Measurements from ENCODE around the gene STIM1. TPM values are rescaled to one million over a fixed set of nuclear protein-coding genes. Genes with fewer than 3 reads are reported as not detected.
A peak's percentile ranks its signal among the peaks of the same experiment; 100 is the strongest.

STIM1 gene
- total RNA-seq, 1 donor from 2014 or later: 30.8 TPM

GRCh38 chr11:3830730-3831129 is 24.7 kb upstream of the STIM1 start:
- DNase-seq: no peak

DNA sequence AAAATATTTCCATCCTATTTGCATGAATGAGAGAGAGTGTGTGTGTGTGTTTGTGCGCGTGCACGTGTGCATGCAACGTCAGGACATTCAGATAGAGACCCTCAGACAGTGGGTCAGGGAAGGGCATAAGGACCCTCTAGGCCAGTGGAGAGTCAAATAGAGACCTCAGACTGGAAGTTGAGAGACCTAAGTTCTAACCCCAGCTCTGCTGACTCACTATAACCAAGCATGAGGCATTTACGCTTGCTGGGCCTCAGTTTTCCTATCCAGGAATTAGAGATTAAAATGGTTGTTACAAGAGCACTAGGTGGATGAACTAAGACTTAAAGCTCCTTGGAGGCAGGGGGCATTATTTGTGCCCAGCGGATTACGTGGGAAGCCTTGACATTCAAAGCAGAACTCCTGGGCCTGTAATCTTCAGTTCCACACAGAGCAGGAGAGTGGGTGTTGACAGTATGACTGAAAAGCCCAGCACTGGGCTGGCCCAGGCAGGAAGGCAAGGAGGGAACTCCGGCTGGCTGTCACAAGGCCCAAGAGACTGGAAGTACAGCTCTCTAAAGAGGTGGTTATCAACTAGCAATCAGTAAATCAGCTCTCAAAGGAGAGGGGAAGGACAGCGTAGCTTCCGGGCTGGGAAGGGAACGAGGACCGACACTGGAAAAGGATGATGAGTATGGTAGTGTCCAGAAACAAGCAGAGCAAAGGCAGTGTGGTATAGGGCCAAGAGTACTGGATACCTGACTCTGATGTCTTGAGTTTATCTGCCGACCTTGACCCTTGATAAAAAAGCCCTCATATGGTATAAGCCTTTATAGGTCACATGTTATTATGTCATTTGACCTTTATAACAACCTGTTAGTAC is 23.9 kb upstream of the STIM1 start:
- DNase-seq: no peak

DNA sequence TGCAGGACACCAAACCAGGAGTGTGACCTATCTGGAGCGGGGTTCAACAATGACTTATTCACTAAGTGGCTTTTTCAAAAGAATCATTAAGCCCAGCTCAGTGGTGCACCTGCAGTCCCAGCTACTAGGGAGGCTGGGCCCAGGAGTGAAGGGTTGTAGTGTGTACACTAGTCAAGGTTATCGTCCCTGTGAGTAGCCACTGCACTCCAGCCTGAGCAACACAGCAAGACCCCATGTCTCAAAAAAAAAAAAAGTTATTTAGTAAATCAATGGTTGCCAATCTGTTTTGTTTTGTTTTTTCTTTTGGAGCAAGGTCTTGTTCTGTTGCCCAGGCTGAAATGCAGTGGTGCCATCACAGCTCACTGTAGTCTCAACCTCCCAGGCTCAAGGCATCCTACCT is 22.6 kb upstream of the STIM1 start:
- DNase-seq: no peak

DNA sequence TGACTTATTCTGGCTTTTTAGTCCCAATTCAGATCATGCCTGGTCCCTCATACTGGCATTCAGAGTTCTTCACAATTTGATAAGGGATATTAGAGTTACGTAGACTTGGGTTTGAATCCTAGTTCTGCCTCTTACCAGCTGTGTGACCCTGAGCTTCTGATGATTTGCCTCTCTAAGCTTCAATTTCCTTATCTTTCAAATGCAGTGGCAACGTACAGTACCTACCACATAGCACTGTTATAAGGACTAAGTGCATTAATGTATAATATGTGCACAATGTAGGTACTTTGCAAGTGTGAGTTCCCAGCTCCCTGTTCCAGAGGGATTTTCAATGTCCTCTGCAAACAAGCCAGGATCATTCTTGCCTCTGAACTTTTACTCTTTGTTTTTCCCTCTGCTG is 22.0 kb upstream of the STIM1 start:
- no peak for DNase-seq

DNA sequence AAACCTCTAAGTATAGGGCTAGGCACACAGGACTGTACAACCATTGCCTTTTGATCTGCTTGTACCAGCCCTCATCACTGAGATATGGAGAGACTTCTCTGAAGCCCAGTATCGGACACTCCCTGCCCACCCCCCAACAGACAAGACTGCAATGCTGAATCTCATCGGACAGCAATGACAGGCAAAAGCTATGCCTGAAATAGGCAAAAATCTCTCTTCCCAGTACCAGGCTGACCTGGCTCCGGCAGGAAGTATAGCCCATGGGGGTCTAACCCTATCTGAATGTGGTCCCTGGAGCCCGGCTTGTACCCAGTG is 21.2 kb upstream of the STIM1 start:
- no peak for DNase-seq

GRCh38 chr11:3834664-3835461 is 20.6 kb upstream of the STIM1 start:
- no peak for DNase-seq

- DNase-seq: no peak
These were observed 19.7 kb upstream of the STIM1 start for GRCh38 chr11:3835751-3836150.

DNA sequence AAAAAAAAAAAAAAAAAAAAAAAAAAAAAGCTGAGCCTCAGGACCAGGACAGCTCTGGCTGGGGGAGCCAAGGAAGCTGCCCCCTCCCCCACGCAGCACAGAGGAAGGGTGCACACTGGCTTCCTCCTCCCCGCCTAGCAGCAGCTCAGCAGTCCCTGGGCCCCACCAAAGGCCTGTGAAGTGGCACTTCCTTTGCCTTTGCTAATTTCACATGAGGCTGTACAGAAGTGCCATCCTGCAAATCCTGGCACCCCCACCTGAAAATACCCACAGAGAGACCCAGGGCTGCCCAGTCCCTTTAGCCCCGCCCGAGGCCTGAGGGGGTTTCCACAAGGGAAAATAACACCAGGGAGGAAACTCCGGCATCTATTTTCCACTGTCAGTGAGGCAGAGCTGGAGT is 18.6 kb upstream of the STIM1 start:
- DNase-seq: no peak

DNA sequence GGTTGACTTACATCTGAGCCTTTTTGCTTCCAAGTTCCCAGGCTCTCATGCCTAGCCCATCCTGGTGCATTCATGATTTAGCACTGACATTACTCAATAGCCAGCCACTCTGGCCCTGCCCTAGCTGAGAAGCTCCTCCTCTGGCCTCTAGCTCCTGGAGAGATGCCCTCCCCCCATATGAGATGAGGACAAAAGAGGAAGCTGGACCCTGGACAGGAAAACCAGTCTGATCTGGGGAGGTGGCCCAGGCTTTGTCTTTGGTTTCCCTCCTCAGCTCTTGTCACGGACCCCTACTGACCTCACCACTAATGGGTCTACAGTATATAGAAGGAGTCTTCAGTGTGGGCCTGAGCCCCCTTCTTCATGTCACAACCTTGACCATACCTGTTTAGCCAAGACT is 17.7 kb upstream of the STIM1 start:
- DNase-seq: no peak

- DNase-seq: no peak
These were observed 17.0 kb upstream of the STIM1 start for GRCh38 chr11:3838504-3838903.

DNA sequence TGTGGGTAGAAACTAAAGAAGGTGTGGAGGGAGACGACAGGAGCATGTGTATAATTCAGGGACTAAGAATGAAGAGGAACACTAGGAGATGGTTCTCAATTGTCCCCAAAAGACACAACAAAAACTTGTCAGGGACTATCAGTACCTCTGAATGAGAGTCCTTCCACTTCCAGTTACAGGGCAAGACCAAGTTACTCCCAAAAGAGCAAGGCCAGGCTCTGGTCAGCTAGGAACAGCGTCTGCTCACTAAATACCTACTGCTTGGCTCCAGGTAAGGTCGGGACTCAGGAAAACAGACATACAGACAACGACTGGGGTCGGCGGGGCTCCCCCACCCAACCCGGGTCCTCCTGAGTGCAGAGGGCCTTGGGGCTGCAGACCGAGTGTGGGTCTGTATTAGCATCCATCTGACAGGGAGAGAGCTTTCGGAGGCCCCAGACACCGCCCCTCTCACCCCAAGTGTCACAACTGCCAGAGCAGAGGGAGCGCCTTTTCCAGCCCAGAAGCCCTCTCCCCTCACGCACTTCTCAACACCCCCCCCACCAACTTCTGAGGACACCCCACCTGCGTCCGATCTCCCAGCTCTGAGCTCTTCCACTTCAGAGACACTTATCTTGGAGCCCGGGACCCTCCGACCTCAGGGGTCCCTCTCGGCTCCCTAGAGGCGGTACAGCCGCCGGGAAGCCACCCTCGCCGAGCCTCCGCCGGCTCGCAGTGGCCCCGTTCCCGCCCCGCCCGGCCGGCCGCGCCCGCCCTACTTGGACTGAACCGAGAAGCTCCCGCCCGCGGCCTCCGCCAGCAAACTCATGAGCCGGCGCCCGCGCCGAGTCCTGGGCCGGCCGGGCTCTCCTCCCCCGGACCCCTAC is 15.2 kb upstream of the STIM1 start:
- DNase-seq: no peak

DNA sequence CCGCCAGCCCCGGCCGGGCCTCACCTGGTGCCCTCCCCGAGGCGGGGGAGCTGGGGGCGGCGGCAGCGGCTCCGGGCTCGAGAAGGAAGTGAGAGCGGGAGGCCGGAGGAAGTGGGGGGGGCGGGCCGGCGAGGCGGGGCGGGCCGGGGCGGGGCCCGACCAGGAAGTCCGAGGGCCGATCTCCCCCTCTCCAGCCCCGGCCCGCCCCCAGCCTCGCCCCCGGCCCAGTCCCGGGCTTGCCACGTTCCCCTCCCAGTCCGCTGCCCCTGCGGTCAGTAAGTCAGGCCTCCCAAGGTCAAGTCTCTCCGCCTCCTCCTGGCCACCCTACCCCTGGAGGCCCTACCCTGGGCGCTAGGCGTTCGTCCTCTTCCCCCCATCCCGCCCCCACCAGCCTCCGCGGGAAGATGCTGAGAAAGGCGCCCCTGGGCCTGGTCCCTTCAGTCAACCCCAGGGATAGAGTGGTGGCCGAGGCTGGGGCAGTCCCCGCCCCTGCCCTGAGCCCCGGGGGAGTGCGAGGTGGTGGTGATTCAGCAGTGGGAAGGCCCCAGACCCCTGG is 14.5 kb upstream of the STIM1 start, which contains the start of gene RHOG:
TSS of gene RHOG (minus strand) at position 90 of the 556 bp plus-strand sequence. CDS start 12,821 bp downstream, outside the sequence.
- DNase-seq: peak; percentile 77

DNA sequence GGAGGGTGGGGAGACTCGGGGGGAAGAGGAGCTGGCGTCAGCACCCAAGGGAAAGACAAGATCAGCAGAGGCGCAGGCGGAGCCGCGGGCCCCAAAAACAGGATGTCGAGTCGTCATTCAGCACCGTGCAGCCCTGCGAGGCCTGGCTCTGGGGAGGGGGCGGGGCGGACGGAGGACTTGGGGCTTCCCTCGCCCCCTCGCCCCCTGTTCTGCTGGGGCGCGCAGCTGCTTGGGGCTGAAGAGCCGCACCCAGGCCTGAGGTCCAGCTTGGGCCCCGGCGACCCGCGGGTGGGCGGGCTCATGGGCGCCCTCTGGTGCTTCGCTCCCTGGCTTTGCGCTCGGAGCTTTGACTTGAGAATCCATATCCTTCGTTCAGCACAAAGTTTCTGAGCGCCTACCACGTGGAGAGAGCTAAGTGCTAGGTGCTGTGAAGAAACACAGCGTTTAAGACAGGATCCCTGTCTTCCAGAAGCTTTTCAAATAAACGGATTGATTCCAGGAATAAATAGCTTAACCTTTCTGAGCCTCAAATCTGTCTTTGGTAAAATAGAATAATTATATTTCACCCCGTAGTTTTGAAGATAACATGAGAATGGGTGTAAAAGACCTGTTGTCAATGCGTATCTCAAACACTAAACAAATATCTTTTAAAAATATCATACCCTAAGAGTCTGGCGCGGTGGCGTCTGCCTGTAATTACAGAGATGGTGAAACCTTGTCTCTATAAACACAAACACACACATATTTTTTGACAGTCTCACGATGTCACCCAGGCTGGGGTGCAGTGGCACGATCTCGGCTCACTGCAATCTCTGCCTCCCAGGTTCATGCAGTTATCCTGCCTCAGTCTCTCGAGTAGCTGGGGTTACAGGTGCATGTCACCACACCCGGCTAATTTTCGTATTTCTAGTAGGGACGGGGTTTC is 13.8 kb upstream of the STIM1 start:
- peak; percentile 89 for DNase-seq

DNA sequence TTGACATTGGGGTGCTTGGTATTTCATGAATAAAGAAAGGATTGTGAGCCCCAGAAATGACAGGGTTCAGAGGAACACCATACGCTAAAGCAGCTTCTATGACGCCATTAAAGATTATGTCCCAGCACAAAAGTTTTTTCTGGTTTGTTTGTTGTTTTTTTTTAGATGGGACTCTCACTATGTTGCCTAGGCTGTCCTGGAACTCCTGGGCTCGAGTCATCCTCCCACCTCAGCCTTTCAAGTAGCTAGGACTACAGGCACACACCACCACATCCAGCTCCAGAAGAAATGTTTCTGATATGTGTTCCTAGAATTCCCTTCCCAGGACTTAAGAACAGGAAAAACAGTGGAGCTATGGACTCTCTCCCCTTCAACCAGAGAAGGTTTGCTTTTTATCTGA is 12.1 kb upstream of the STIM1 start:
- no peak for DNase-seq

DNA sequence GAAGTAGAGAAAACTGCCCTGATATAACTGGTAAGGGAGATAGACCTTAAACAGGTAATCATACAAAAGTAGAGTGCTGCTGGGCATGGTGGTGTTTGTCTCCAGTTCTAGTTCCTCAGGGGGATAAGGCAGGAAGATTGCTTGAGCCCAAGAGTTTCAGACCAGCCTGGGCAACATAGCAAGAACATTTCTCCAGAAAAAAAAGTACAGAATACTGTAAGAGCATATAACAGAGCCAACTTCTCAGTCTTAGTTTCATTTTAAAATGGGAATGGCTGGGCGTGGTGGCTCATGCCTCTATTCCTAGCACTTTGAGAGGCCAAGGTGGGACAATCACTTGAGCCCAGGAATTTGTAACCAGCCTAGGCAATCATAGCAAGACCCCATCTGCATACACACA is 10.2 kb upstream of the STIM1 start:
- no peak for DNase-seq

DNA sequence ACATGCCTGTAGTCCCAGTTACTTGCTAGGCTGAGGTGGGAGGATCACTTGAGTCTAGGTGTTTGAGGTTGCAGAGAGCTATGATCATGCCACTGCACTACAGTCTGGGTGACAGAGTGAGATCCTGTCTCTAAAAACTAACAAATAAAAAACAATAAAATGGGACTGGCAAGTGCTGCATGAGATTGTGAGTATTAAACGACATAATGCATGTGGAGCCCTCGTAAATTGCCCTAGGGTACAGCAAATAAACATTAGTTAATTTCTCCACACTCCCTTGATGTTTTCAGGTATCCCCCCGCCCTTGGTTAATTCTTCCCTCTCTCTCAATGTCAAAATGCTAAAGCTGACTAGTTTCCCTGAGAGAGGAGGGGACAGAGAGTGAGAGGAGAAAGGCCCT is 9.8 kb upstream of the STIM1 start:
- DNase-seq: no peak

DNA sequence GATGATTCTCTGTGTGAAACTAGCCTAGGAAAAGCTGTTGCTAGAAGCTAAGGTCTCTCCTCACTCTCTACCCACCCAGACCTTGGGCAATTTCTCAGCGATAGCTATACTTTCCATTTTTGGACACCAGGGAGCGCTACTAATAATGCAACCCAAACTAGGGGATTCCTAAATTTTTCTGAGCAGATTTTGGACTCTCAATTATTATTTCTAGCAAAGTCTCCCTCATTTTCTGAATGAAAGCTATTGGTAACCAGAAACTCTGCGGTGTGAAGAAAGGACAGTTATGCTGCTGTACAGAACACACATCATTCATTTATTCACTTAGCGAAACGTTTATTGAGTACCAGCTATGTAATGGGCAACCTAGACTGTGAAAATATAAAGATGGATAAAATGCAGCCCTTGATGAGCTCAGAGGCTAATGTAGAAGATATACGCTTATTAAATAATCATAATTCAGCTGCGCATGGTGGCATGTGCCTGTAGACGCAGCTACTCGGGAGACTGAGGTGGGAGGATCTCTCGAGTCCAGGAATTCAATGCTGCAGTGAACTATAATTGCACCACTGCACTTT is 6.1 kb upstream of the STIM1 start:
- no peak for DNase-seq

DNA sequence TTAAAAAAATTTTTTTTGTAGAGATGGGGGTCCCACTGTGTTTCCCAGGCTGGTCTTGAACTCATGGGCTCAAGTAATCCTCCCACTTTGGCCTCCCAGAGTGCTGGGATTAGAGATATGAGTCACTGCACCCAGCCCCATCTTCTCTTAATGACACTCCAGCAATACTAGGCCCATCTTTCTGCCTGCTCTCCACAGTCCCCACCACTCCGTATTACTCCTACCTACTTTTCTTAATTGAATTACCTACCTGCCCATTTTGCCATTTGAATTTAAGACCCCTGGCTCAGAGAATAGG is 2.0 kb upstream of the STIM1 start:
- DNase-seq: no peak

GRCh38 chr11:3853899-3854659 is 1.4 kb upstream of the STIM1 start:
- DNase-seq: no peak

GRCh38 chr11:3854660-3854976 is 846 bp upstream of the STIM1 start:
- no peak for DNase-seq
